ENCODE measurements around the gene PPP1R12A.

DNA sequence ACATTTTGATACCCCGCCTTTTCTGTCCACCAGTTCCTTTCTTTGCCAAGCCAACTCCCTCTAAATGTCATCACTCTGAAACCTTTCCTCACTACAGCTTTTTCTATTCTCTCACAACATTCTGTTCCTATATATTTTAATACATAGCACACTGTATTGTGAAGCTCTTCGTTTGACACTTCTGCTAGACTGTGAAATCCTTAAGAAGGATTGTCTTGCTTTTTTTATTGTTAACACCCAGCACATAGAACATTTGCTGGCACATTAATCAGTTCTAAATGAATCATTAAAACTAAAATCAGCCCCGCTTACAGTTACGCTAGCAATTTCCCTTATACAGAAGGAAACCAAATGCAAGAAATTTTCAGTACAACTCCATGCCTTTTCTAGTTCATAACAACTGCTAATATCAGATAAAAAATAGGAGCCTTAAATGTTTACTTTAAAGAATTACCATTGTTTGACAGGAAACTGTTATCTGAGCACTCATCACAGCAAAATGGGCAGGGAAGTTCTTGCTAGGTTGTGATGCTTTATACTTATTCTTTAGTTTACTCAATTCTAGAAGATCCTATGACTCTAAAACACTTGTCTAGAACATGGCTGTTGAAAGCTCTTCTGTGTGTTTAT, 93.5 kb downstream of the PPP1R12A start:
- TF ChIP-seq, protein P1, sequence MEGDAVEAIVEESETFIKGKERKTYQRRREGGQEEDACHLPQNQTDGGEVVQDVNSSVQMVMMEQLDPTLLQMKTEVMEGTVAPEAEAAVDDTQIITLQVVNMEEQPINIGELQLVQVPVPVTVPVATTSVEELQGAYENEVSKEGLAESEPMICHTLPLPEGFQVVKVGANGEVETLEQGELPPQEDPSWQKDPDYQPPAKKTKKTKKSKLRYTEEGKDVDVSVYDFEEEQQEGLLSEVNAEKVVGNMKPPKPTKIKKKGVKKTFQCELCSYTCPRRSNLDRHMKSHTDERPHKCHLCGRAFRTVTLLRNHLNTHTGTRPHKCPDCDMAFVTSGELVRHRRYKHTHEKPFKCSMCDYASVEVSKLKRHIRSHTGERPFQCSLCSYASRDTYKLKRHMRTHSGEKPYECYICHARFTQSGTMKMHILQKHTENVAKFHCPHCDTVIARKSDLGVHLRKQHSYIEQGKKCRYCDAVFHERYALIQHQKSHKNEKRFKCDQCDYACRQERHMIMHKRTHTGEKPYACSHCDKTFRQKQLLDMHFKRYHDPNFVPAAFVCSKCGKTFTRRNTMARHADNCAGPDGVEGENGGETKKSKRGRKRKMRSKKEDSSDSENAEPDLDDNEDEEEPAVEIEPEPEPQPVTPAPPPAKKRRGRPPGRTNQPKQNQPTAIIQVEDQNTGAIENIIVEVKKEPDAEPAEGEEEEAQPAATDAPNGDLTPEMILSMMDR (IDR thresholded peaks at IDR 0.05) = no peak
- no peak for TF ChIP-seq POLR2A (IDR thresholded peaks at IDR 0.05)
- TF ChIP-seq POLR2AphosphoS5 (IDR thresholded peaks at IDR 0.05) = no peak

Measured in prostate gland (tissue), 2 donors.